Esophagus muscularis mucosa (tissue), 4 donors: ENCODE results near the gene MNS1. TPM values are rescaled to one million over a fixed set of nuclear protein-coding genes. Genes with fewer than 3 reads are reported as not detected.
"Not testable (repeated sequence)": the region's sequence is repeated elsewhere in the genome, so short reads cannot be mapped to it uniquely, and the experiment has no call there.

Experiments
- DNase-seq: peaks from one replicate; pipeline ENCODE4 v3.0.0-alpha.2; 2017; ENCODE audit errors: extremely low spot score
- H3K27ac ChIP-seq, 4 donors: fragments of 200-600 bp; sonication (generic); replicated peaks in 1 of 4; 1 replicate in 3 of 4; 2 replicates in 1 of 4; pipeline ENCODE4 v1.5.1; 2016 to 2019; ENCODE audit warnings: mild to moderate bottlenecking in 1 of 4
- H3K27me3 ChIP-seq, 4 donors: fragments of 200-600 bp; sonication (generic); one replicate each; pipeline versions ENCODE4 v1.5.1 to v1.6.0; 2016 to 2019
- H3K36me3 ChIP-seq, 4 donors: fragments of 200-600 bp; sonication (generic); one replicate each; pipeline ENCODE4 v1.5.1; 2016 to 2019
- H3K4me1 ChIP-seq, 4 donors: fragments of 200-600 bp; sonication (generic); one replicate each; pipeline ENCODE4 v1.5.1; 2016 to 2019
- H3K4me3 ChIP-seq, 4 donors: fragments of 200-600 bp; sonication (generic); 1 replicate in 2 of 4; 2 replicates in 2 of 4; pipeline ENCODE4 v1.5.1; 2016 to 2019; ENCODE audit warnings: mild to moderate bottlenecking in 4 of 4, moderate library complexity in 1 of 4
- H3K9me3 ChIP-seq, 4 donors: fragments of 200-600 bp; sonication (generic); 1 replicate in 3 of 4; 2 replicates in 1 of 4; pipeline ENCODE4 v1.5.1; 2016 to 2019
- EP300 ChIP-seq: sonication (generic); formaldehyde crosslinking; IDR thresholded peaks from one replicate; pipeline ENCODE4 v1.6.1; 2017; ENCODE audit warnings: antibody characterized with exemption
- POLR2A ChIP-seq: fragments of 450-650 bp; IDR thresholded peaks from one replicate; pipeline ENCODE4 v1.6.1; 2017; ENCODE audit warnings: antibody characterized with exemption, moderate library complexity, mild to moderate bottlenecking, low read depth
- POLR2AphosphoS5 ChIP-seq, 2 donors: sonication (generic); formaldehyde crosslinking; IDR thresholded peaks; one replicate each; pipeline ENCODE4 v1.6.1; 2017; ENCODE audit warnings: antibody characterized with exemption in 2 of 2
- WGBS: methylation state at CpG from one replicate; pipeline ENCODE4 v1.1.5; 2018; 5-methylcytosine and 5-hydroxymethylcytosine counted together
- intact Hi-C: fragments of 100-400 bp; cut with DNase I; formaldehyde crosslinking; loops from one replicate; pipeline ENCODE4 v1.15.1; 2023
- total RNA-seq, 4 donors: library from RNA; depleted of rRNA; stranded (reverse); fragments of >200 nt; gene quantifications; one replicate each; pipeline versions ENCODE4 v1.1.0 to v1.2.1, GENCODE V29; 2016
- TF ChIP-seq, protein P1 (sequence below), 3 experiments: fragments of 200-600 bp in 2 of 3; fragments of 450-650 bp in 1 of 3; sonication (generic) in 2 of 3; IDR thresholded peaks; one replicate each; pipeline ENCODE4 v1.5.1; 2017 to 2019; ENCODE audit warnings: antibody characterized with exemption in 3 of 3, mild to moderate bottlenecking in 2 of 3, moderate library complexity in 1 of 3

The MNS1 gene
- total RNA-seq, 4 donors from 2014 or later, result 0.42 to 0.66 (median 0.49) TPM

DNA sequence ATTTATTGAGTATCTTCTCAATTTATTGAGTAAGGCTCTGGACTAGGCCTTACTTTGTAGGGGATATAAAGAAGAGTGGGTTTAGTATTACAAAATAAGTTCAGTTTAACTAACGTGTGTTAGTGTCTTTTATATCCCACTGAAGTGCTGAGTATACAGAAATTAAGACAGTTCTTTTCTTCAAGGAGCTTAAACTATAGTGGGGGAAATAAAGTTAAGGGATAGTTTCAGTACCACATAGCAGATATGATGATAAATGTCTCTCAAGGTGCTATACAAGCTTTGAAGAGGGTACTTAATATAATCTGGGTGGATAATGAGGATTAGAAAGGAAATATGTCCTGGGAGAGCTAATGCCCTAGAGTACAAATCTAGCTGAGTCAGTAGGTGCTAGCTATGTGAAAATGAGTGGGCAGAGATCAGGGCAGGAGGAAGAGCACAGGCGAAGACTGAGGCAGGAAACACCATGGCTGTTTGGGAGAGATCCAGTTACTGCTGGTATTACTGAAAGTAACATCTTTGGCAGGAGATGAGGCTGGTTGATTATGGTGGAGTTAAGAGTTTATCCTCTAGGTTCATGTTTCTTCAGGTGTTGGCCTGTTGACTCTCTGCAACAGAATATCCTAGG is 53.7 kb downstream of the MNS1 start:
- no peak for DNase-seq
- WGBS, result 84% methylated on average over 2 of the region's 2 CpGs
- intact Hi-C loops, result no loop called here

GRCh38 chr15:56410721-56411120 is 54.2 kb downstream of the MNS1 start:
- Histone ChIP-seq H3K4me1 (no peaks in the 10 kb centered on the region), H3K36me3 (no peaks in the 10 kb centered on the region), H3K4me3 (no peak overlapping the region), H3K27ac (no peak overlapping the region), H3K27me3 (no peaks in the 10 kb centered on the region), H3K9me3 (no peaks in the 10 kb centered on the region)
- intact Hi-C loops, result no loop called here
- DNase-seq, result no peak
- TF ChIP-seq, protein P1, sequence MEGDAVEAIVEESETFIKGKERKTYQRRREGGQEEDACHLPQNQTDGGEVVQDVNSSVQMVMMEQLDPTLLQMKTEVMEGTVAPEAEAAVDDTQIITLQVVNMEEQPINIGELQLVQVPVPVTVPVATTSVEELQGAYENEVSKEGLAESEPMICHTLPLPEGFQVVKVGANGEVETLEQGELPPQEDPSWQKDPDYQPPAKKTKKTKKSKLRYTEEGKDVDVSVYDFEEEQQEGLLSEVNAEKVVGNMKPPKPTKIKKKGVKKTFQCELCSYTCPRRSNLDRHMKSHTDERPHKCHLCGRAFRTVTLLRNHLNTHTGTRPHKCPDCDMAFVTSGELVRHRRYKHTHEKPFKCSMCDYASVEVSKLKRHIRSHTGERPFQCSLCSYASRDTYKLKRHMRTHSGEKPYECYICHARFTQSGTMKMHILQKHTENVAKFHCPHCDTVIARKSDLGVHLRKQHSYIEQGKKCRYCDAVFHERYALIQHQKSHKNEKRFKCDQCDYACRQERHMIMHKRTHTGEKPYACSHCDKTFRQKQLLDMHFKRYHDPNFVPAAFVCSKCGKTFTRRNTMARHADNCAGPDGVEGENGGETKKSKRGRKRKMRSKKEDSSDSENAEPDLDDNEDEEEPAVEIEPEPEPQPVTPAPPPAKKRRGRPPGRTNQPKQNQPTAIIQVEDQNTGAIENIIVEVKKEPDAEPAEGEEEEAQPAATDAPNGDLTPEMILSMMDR (IDR thresholded peaks at IDR 0.05), result no peak
- TF ChIP-seq POLR2A, result no peak
- TF ChIP-seq POLR2AphosphoS5 (IDR thresholded peaks at IDR 0.05), result no peak
- TF ChIP-seq EP300, result no peak

More for the DNA sequence above, 53.7 kb downstream of the MNS1 start:
- Histone ChIP-seq H3K27me3 (no peaks in the 10 kb centered on the region), H3K9me3 (no peaks in the 10 kb centered on the region), H3K27ac (no peak overlapping the region), H3K4me3 (no peak overlapping the region), H3K4me1 (no peaks in the 10 kb centered on the region), H3K36me3 (no peaks in the 10 kb centered on the region)
- TF ChIP-seq POLR2A, result no peak
- TF ChIP-seq, protein P1 (IDR thresholded peaks at IDR 0.05), result no peak
- no peak for TF ChIP-seq POLR2AphosphoS5 (IDR thresholded peaks at IDR 0.05)
- no peak for TF ChIP-seq EP300

DNA sequence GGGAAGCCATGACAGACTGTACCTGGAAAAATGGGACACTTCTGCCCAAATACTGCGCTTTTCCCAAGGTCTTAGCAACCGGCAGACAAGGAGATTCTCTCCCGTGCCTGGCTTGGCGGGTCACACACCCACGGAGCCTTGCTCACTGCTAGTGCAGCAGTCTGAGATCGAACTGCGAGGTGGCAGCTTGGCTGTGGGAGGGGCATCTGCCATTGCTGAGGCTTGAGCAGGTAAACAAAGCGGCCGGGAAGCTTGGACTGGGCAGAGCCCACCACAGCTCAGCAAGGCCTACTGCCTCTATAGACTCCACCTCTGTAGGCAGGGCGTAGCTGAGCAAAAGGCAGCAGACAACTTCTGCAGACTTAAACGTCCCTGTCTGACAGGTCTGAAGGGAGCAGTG is 65.7 kb downstream of the MNS1 start:
- DNase-seq, intact Hi-C loops, H3K36me3 ChIP-seq, H3K27me3 ChIP-seq, H3K4me3 ChIP-seq, H3K4me1 ChIP-seq, H3K9me3 ChIP-seq, H3K27ac ChIP-seq: not testable (repeated sequence)
- 94% methylated on average over 3 of the region's 11 CpGs for WGBS

DNA sequence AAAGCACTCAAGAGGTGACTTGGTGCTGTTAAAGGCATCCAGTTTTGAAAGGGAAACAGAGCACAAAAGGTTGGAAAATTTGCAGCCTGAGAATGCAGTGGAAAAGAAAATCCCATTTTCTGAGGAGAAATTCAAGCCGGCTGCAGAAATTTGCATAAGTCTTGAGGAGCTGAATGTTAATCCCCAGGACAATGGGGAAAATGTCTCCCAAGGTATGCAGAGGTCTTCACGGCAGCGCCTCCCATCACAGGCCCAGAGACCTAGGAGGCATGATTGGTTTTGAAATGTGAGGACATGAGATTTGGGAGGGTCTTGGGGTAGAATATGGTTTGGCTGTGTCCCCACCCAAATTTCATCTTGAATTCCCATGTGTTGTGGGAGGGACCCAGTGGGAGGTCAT is 67.6 kb downstream of the MNS1 start:
- H3K9me3 ChIP-seq, DNase-seq, H3K36me3 ChIP-seq, H3K4me1 ChIP-seq, H3K27ac ChIP-seq, H3K4me3 ChIP-seq, H3K27me3 ChIP-seq, intact Hi-C loops: not testable (repeated sequence)
- WGBS, result 91% methylated on average over 3 of the region's 3 CpGs

GRCh38 chr15:56394909-56395308 is 70.0 kb downstream of the MNS1 start:
- Histone ChIP-seq H3K9me3 (no peaks in the 10 kb centered on the region), H3K27ac (no peak overlapping the region), H3K27me3 (no peaks in the 10 kb centered on the region), H3K4me1 (no peaks in the 10 kb centered on the region), H3K4me3 (no peak overlapping the region), H3K36me3 (no peaks in the 10 kb centered on the region)
- DNase-seq, result no peak
- TF ChIP-seq, protein P1 (IDR thresholded peaks at IDR 0.05), result no peak
- TF ChIP-seq POLR2A (no peak), POLR2AphosphoS5 (IDR thresholded peaks at IDR 0.05) (no peak), EP300 (no peak)
- intact Hi-C loops, result no loop called here
- 98% methylated on average over 1 of the region's 1 CpG for WGBS

DNA sequence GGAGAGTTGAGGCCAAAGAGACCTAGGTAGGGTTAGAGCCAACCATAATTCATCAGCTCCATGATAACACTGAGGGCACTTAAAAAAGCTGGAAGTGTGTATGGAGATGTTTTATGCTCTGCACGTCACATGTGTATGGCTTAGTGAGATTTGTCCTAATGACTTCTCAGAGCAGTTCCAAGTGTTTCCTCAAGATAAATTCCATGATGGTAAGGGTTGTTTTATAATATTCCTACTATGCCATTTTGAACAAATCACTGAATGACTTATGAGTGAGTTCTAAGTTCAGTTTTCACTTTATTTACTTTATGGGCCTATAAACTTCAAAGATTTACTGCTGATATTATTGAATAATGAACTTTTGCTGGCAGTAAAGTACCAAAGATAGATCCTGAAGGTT is 71.7 kb downstream of the MNS1 start:
- WGBS, result 95% methylated on average over 1 of the region's 1 CpG
- no peak overlapping the region for H3K4me3 ChIP-seq

More for the DNA sequence above, 71.7 kb downstream of the MNS1 start:
- intact Hi-C loops, result no loop called here
- Histone ChIP-seq H3K36me3 (no peaks in the 10 kb centered on the region), H3K27ac (no peak overlapping the region), H3K9me3 (no peaks in the 10 kb centered on the region), H3K27me3 (no peaks in the 10 kb centered on the region), H3K4me1 (no peaks in the 10 kb centered on the region)
- TF ChIP-seq POLR2A (no peak), EP300 (no peak), POLR2AphosphoS5 (IDR thresholded peaks at IDR 0.05) (no peak)
- TF ChIP-seq, protein P1 (IDR thresholded peaks at IDR 0.05), result no peak
- no peak for DNase-seq
